SKM-1 treated with dmso at 0.1 percent for 144 hours (cell line): Measurements from ENCODE around the gene CFHR4.
"Not testable (repeated sequence)": the region's sequence is repeated elsewhere in the genome, so short reads cannot be mapped to it uniquely, and the experiment has no call there.

Source experiments
- DNase-seq: peaks from one replicate; lab custom pipeline; 2025; ENCODE audit not compliant: unreplicated experiment; lab: John Stamatoyannopoulos, UW

Gene CFHR4

DNA sequence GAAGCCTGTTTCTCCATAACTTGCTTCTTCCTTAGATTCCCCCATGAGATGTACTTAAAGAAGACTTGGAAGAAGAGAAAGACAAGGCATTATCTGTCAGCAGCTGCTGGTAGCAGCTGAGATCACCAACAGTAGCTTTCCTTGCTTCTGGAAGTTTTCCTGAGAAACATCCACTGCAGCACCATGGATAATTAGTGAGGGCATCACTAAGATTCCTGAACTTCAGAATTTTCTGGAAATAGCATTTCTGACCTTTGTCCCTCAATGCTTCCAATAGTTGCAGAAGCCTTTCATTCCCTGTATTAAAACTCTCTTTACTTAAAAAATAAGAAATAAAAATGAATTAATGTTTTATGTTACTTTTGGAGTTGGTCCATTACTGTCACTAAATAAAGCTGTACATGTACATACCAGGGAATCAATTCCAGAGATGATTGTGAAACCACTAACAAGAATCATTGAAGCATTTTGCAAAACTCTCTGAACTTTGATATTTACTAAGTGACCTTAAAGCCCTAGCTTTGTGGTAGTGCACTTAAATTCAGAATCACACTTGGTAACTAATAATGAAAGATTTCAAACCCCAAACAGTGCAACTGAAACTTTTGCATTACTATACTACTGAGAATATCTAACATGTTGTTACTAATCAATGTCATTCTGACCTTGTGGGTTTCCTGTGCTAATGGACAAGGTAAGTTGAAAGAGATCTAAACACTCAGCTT is at the start of gene CFHR4:
CFHR4 (plus strand) TSS at position 538 of the 725 bp plus-strand sequence; CDS start at position 637, 99 bp downstream.
- DNase-seq, result no peak

DNA sequence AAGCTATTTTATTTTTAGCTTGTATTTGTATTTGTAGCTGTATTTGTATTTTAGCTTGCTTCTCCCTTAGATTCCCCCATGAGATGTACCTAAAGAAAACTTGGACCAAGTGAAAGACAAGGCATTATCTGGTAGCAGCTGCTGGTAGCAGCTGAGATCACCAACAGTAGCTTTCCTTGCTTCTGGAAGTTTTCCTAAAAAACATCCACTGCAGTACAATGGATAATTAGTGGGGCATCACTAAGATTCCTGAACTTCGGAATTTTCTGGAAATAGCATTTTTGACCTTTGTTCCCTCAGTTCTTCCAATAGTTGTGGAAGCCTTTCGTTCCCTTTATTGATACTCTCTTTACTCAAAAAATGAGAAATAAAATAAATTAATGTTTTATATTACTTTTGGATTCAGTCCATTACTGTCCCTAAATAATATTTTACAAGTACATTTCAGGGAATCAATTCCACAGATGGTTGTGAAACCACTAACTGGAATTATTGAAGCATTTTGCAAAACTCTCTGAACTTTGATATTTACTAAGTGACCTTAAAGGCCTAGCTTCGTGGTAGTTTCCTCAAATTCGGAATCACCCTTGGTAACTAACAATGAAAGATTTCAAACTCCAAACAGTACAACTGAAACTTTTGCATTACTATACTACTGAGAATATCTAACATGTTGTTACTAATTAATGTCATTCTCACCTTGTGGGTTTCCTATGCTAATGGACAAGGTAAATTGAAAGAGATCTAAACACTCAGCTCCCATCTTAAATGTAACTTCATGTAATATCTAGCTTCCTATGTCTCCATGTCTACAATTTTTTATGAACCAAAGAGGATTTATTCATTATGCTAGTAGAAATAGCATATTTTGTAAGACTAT is 38.0 kb upstream of the CFHR4 start:
- not testable (repeated sequence) for DNase-seq

DNA sequence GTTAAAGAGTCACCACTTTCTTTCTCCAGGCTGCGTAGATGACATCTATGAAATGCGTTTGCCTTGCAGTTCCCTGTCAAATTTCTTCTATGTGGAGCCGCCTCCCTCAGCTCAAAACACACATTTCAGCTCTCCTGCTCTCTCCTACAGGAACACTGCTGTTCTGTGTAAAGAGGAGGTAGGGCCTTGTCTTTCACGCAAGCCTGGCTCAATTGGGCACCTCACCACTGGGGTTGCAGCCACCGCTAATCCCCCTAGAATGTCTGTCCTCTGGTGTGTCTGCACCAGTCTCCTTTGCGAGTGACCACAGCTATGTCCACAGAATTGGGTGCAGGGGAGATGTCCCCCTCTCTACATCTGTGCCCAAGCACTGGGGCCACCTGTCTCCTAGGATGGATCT is 31.8 kb upstream of the CFHR4 start:
- DNase-seq, result no peak

DNA sequence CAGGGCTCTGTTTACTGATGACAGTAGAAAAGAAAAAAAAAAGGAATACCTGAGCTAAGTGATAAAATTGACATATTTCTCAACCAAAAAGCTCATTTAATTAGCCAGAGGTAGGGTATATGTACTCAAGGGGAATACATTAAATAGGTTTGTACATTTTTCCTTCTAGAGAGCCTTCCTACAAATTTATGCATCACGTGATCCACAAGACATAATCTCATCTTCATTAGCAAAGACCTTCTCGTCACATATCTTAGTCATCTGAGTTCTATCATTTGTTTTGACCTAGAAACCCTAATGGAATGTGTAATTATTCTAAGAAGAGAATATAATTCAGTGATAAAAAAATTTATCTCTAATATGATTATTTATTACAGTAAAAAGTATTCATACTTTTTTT is 30.7 kb upstream of the CFHR4 start:
- DNase-seq, result no peak

DNA sequence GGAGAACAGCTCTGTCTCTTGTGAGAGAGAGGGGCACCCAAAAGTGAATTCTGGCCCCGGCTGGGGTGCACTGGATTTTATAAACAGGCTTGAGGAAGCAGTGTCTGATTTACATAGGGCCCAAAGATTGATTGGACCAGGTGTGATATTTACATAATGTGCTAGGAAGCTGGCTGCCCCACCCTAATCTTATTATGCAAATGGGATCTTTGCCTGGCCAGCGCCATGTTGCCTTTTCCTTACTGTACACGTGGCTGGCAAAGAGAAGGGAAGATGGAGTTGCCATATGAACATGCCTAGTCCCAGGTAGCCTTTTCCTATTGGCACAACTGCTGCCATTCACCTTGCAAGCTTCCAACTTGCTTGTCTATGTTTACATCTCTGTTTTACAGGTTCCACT is 29.0 kb upstream of the CFHR4 start:
- DNase-seq, result no peak

DNA sequence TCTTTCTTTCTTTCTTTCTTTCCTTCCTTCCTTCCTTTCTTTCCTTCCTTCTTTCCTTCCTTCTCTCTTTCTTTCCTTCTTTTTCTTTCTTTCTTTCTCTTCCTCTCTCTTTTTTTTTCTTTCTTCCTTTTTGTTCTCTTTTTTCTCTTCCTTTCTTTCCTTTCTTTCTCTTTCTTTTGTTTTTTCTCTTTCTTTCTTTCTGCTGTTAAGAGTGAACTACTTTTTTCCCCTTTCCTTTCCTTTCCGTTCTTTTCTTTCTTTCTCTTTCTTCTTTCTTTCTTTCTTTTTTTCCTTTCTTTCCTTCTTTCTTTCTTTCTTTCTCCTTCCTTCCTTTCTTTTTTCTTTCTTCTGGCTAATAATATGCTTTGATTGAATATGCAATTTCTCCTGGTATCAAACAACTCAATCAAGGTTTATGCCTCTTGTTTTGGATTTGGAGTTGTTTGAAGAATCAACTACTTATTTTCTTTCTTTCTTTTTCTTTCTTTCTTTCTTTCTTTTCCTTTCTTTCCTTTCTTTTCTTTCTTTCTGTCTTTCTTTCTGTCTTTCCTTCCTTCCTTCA is 27.4 kb upstream of the CFHR4 start:
- no peak for DNase-seq

DNA sequence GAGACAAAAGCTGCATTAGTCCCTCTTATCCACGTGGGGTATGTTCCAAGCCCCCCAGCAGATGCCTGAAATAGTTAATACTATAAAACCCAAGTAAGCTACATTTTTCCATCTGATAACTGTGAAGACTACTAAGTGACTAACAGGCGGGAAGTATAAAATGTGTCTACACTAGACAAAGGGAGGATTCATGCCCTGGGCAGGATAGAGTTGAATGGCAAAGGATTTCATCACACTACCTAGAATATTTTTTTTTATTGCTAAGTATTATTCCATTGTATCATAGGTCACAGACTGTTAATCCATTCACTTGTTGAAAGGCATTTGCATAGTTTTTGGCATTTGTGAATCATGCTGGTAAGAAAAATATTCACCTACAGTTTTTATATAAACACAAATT is 26.4 kb upstream of the CFHR4 start:
- no peak for DNase-seq

DNA sequence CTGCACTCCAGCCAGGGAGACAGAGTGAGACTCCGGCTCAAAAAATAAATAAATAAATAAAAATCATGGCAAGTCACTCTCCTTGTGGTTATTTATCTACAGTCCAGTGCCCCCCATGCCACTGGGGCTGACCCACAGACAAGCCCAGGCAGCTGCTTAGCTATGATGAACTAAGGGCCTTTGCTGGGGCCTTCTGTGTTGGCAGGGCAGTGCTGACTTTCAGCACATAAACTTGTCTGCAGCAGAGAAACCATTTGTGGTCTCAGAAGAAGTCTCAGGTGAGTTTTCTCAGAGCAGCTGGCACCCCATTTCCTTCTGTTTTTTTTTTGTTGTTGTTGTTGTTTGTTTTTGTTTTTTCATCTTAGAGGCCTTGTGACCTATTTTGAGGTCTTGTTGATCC is 20.9 kb upstream of the CFHR4 start:
- DNase-seq, result no peak

DNA sequence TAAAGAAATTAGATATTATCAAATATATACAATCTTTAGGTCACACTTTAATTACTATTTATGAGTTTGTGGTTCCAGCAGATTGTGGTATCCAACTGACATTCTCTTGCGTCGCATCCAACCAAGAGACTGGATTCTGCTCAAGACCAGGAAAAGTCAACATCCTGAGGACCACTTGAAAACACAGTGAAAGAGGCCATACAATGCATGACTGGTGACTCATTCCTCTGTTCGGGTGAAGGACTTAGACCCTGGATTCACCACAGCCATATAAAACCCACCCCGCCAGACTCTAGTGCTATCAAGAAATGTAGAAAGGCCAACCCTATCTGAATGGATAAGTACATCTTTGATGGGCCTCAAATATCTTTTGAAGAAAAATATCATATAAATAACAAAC is 14.5 kb upstream of the CFHR4 start:
- DNase-seq, result no peak

DNA sequence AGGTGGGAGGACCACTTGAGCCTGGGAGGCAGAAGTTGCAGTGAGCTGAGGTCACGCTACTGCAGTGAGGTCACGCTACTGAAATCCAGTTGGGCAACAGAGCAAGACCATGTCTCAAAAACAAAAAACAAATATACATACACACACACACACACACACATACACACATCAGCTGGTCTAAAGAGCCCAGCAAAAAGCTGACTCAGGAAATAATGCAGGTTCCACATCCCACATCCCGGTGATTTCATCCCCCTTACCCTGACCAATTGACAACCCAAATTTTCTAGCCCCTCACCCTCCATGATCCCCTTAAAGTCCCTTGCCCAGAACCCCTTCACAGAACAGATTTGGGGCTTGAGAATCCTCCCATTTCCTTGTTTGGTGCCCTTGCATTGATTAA is 11.9 kb upstream of the CFHR4 start:
- no peak for DNase-seq

DNA sequence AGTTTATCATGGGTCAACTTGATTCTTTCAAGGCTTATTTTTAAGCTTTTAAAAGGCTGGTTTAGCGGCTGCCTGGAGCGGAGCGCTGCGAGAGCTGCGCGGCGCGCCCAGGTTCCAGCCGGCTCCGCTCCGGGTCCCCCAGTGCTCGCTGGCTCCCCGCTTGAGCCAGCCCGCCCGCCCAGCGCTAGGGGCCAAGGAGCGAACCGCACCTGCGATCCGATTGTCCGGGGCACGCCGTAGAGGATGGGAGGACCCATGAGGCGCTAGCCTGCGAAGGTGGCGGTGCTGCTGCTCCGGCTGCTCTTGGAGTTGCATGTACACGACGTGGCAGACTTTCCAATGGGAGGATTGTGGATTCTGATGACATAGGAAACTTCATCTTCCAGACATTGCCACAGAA is 9.9 kb upstream of the CFHR4 start:
- no peak for DNase-seq

DNA sequence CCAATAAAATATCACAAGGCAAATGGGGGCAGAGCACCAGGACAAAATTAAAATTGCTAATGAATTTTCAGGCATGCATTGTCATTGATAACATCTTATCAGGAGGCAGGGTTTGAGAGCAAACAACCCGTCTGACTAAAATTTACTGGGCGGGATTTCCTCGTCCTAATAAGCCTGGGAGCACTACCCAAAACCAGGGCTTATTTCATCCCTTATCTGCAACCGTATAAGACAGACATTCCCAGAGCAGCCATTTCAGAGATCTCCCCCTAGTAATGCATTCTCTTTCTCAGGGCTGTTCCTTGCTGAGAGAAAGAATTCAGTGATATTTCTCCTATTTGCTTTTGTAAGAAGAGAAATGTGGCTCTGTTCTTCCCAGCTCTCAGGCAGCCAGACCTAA is 1.3 kb upstream of the CFHR4 start:
- not testable (repeated sequence) for DNase-seq

DNA sequence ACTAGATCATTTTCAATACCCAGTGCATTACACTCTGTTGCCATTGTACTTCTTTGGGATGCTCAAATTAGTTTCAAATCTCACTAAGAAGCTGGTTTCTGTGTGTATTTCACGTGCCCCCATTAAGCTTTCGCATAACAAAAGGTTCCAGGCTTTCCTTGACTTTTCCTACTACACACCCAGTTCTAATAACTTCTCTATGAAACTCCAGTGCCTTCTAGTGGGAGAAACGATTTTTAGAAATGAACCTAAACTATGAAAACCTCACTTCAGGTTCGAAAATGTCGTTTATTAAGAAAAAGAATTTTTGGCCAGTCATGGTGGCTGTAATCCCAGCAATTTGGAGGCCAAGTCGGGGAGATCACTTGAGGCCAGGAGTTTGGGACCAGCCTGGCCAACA is 2.8 kb downstream of the CFHR4 start:
- DNase-seq, result no peak

DNA sequence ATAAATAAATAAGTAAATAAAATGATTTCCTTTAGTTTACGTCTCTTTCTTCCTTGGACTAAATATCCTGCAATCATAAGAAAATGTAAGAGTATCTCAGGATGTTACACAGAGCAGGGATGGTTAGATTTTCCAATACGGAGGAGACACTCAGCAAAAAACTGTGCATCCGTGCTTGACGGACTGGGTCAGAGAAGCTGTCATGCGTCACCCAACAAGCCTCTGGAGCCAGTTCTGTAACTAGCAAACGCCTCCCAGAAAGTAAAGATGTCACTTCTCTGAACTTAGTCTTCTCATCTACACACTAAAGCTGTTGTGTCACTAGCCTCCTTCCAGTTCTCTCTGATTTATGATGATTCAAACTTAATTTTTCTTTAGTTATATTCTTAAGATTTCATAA is 3.4 kb downstream of the CFHR4 start:
- DNase-seq, result no peak

DNA sequence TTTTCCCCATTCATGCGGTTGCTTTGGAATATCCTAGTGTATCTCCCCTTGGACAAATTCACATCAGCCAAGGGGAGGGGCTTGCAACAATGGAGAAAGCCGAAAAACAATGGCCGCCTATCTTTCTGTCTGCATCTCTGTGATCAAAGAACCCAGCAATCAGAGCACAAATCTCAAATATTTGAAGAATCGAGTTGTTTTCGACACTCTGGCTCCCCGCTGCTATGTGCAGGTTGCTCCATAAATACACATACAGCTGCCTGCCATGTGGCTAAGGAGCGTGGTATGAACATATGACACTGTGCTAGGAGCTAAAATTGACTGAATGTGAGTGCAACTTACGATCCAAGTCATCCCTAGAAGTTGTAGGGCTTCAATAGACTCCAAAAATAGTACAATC is 8.5 kb downstream of the CFHR4 start:
- no peak for DNase-seq

DNA sequence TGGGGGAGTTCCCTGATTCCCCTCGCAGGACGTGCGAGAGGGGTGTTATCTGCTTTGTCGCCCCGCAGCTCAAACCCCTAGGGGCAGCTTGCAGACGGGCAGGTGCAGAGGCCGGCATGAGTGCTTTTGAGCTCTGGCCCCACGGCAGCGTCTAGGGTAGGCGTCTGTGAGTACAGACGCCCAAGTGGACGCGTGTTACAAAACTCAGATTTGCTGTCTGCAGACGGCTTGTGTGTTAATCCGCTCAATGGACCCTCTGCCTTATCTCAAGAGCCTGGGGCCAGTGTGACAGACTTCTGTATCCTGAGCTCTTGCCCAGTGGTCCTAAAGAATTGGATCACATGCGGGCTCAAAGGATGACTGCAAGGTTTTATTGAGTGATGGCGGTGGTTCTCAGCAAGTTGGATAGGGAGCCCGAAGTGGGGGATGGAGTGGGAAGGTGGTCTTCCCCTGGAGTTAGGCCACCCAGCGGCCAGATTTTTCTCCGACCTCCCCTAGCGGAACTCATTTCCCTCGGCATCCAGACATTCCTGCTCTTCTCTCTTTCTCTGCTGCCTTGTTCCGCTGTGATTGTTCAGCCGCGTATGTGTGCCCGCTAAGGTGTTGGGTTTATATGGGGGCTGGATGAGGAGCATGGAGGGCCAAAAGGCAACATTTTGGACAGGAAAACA is 9.4 kb downstream of the CFHR4 start:
- DNase-seq, result no peak

DNA sequence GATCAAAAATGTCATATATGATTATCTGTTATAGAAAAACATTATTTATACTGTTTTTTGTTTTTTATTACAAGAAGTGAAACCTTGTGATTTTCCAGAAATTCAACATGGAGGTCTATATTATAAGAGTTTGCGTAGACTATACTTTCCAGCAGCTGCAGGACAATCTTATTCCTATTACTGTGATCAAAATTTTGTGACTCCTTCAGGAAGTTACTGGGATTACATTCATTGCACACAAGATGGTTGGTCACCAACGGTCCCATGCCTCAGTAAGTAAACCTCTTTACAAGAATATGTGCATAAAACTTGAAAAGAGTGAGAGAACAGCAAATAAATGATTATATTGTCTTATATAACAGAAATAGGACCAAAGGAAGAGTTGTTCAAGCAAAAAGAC is 14.5 kb downstream of the CFHR4 start:
- DNase-seq, result no peak

DNA sequence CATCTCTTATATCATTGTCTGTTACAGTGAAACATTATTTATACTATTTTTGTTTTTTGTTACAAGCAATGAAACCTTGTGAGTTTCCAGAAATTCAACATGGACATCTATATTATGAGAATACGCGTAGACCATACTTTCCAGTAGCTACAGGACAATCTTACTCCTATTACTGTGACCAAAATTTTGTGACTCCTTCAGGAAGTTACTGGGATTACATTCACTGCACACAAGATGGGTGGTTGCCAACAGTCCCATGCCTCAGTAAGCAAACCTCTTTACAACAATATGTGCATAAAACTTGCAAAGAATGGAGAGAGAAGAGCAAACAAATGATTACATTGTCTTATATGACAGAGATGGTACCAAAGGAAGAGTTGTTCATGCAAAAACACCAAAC is 22.4 kb downstream of the CFHR4 start:
- no peak for DNase-seq

DNA sequence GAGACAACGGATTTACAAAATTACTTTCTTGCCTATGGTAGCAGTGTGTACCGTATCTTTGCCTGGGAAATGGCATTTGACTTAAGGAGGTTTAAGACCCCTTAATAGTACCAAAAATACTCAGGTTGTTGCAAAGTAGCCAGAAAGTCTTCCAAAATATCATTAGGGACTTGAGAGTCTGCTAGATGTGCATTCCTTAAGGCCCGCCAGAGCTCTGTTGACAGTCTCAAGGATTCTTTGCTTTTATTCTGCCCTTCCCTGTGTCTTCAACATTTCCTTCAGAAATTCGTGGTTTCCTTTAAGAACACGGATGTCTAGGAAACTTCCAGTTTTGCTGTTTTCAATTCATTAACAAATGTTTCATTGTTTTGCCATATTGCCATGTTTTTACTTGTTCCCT is 24.4 kb downstream of the CFHR4 start:
- DNase-seq, result not testable (repeated sequence)

DNA sequence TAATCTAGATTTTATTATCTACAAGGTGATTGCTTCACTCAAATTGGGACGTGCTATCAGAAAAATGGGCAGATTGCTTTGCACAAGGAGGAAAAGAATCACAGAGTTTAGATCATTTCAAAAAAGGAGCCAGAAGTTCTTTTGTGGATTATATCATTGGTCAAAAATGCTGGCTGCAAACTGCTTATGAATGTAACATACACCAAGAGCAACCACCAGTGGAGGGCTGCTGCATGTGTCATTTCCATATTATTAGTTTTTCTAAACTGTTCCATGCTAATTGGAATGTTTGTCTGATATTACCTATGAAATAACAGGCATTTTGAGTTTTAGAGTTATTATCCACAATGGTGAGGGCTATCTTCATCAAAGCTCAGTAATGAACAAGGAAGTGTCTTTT is 39.0 kb downstream of the CFHR4 start:
- DNase-seq, result not testable (repeated sequence)

DNA sequence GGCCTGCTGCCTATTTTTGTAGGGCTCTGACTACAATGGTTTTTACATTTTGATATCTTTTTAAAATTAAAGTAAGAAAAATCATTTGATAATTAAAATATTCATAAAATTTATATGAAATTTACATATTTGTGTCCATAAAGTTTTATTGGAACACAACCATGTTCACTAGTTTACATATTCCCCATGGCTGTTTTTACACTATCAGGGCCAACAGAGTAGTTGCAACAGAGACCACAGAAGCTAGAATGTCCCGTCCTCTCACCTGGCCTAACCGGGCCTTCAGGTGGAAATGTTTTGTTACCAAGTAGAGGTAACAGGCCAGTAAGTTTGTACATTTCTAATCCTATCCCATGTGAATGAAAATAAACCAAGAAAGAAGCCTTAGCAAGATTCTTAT is 45.0 kb downstream of the CFHR4 start:
- not testable (repeated sequence) for DNase-seq
